ENCODE data around the gene GRB10. TPM values are rescaled to one million over a fixed set of nuclear protein-coding genes. Genes with fewer than 3 reads are reported as not detected.

The GRB10 gene
- total and polyA plus RNA-seq, 4 experiments from 2014 or later, result 0.83 to 7.7 (median 5.0) TPM

- Histone ChIP-seq H3K27ac (ENCODE audit: low read depth, low read length) (no peak overlapping the region), H3K9me3 (ENCODE audit: control insufficient read depth in 1 of 2, low read length in 2 of 2) (no peaks in the 10 kb centered on the region), H3K4me3 (ENCODE audit: low read length in 2 of 2) (no peak overlapping the region), H3K27me3 (ENCODE audit: insufficient read depth, low read length) (no peaks in the 10 kb centered on the region), H3K4me1 (ENCODE audit: insufficient read depth, low read length) (no peaks in the 10 kb centered on the region), H3K36me3 (ENCODE audit: insufficient read depth, low read length) (no peaks in the 10 kb centered on the region)
- intact Hi-C loops (cut with micrococcal nuclease), result no loop called here
- peaks cover 2 to 8% of the 10 kb centered on the region in 2 donors for H3K27me3 Mint-ChIP-seq
- H3K9me3 Mint-ChIP-seq, result peaks cover 0 to 3% (median under 1%) of the 10 kb centered on the region in 8 donors
- ChIA-PET POLR2A (ENCODE audit: partially characterized antibody) (no interaction called here), CTCF (ENCODE audit: partially characterized antibody) (interaction anchor here (0.5 kb wide), 1 partner anchor 26 kb away, joined by 3 read pairs; no protein-coding TSS in a partner anchor)
- no peak overlapping the region for H3K27ac Mint-ChIP-seq
- DNase-seq, result no peak
- H3K36me3 Mint-ChIP-seq, result no peaks in the 10 kb centered on the region
- no peaks in the 10 kb centered on the region for H3K4me1 Mint-ChIP-seq
- peak overlapping the region in 1 of 8 donors; percentile 14 for H3K4me3 Mint-ChIP-seq
These were observed 21.0 kb upstream of the GRB10 start for GRCh38 chr7:50803359-50804337.

GRCh38 chr7:50801907-50802306 is 19.2 kb upstream of the GRB10 start:
- H3K4me3 ChIP-seq (ENCODE audit: low read length in 2 of 2), result no peak overlapping the region
- Mint-ChIP-seq H3K27ac (no peak overlapping the region), H3K4me1 (no peaks in the 10 kb centered on the region), H3K36me3 (no peaks in the 10 kb centered on the region), H3K4me3 (no peak overlapping the region), H3K9me3 (peaks cover 0 to 5% (median 3%) of the 10 kb centered on the region in 8 donors), H3K27me3 (peaks cover 5 to 8% of the 10 kb centered on the region in 2 donors)
- H3K27me3 ChIP-seq (ENCODE audit: insufficient read depth, low read length), result no peaks in the 10 kb centered on the region
- H3K4me1 ChIP-seq (ENCODE audit: insufficient read depth, low read length), result no peaks in the 10 kb centered on the region
- no peaks in the 10 kb centered on the region for H3K36me3 ChIP-seq (ENCODE audit: insufficient read depth, low read length)
- intact Hi-C loops (cut with micrococcal nuclease), result no loop called here
- H3K27ac ChIP-seq (ENCODE audit: low read depth, low read length), result no peak overlapping the region
- no peak for DNase-seq
- no peaks in the 10 kb centered on the region for H3K9me3 ChIP-seq (ENCODE audit: control insufficient read depth in 1 of 2, low read length in 2 of 2)
- ChIA-PET CTCF (ENCODE audit: partially characterized antibody) (no interaction called here), POLR2A (ENCODE audit: partially characterized antibody) (no interaction called here)

GRCh38 chr7:50799873-50800272 is 17.2 kb upstream of the GRB10 start:
- POLR2A ChIA-PET (ENCODE audit: partially characterized antibody), result no interaction called here
- H3K9me3 ChIP-seq (ENCODE audit: control insufficient read depth in 1 of 2, low read length in 2 of 2), result no peaks in the 10 kb centered on the region
- intact Hi-C loops (cut with micrococcal nuclease), result no loop called here
- H3K27me3 Mint-ChIP-seq, result peaks cover 6 to 9% of the 10 kb centered on the region in 2 donors
- no peak for DNase-seq
- CTCF ChIA-PET (ENCODE audit: partially characterized antibody), result no interaction called here
- H3K36me3 Mint-ChIP-seq, result no peaks in the 10 kb centered on the region
- H3K9me3 Mint-ChIP-seq, result peaks cover 0 to 5% (median 3%) of the 10 kb centered on the region in 8 donors
- no peak overlapping the region for H3K4me3 Mint-ChIP-seq
- no peaks in the 10 kb centered on the region for H3K4me1 Mint-ChIP-seq
- H3K27ac Mint-ChIP-seq, result no peak overlapping the region
- H3K27ac ChIP-seq (ENCODE audit: low read depth, low read length), result no peak overlapping the region
- H3K27me3 ChIP-seq (ENCODE audit: insufficient read depth, low read length), result no peaks in the 10 kb centered on the region
- H3K4me1 ChIP-seq (ENCODE audit: insufficient read depth, low read length), result no peaks in the 10 kb centered on the region
- no peaks in the 10 kb centered on the region for H3K36me3 ChIP-seq (ENCODE audit: insufficient read depth, low read length)
- no peak overlapping the region for H3K4me3 ChIP-seq (ENCODE audit: low read length in 2 of 2)

- ChIA-PET POLR2A (ENCODE audit: partially characterized antibody) (no interaction called here), CTCF (ENCODE audit: partially characterized antibody) (no interaction called here)
- peak overlapping the region in 1 of 8 donors; percentile 36 for H3K4me3 Mint-ChIP-seq
- Histone ChIP-seq H3K27me3 (ENCODE audit: insufficient read depth, low read length) (no peaks in the 10 kb centered on the region), H3K4me1 (ENCODE audit: insufficient read depth, low read length) (no peaks in the 10 kb centered on the region), H3K4me3 (ENCODE audit: low read length in 2 of 2) (no peak overlapping the region), H3K27ac (ENCODE audit: low read depth, low read length) (no peak overlapping the region), H3K9me3 (ENCODE audit: control insufficient read depth in 1 of 2, low read length in 2 of 2) (no peaks in the 10 kb centered on the region), H3K36me3 (ENCODE audit: insufficient read depth, low read length) (no peaks in the 10 kb centered on the region)
- H3K4me1 Mint-ChIP-seq, result peaks cover 4 to 9% (median 6%) of the 10 kb centered on the region in 4 donors
- H3K9me3 Mint-ChIP-seq, result peaks cover 0 to 5% (median 3%) of the 10 kb centered on the region in 8 donors
- DNase-seq, result no peak
- peaks cover 0 to 3% of the 10 kb centered on the region in 2 donors for H3K36me3 Mint-ChIP-seq
- intact Hi-C loops (cut with micrococcal nuclease), result no loop called here
- H3K27me3 Mint-ChIP-seq, result peaks cover 9 to 14% of the 10 kb centered on the region in 2 donors
- no peak overlapping the region for H3K27ac Mint-ChIP-seq
These were observed 15.4 kb upstream of the GRB10 start for GRCh38 chr7:50798126-50798525.

- H3K27ac Mint-ChIP-seq, result no peak overlapping the region
- peaks cover 0 to 5% (median 3%) of the 10 kb centered on the region in 8 donors for H3K9me3 Mint-ChIP-seq
- Histone ChIP-seq H3K36me3 (ENCODE audit: insufficient read depth, low read length) (no peaks in the 10 kb centered on the region), H3K4me3 (ENCODE audit: low read length in 2 of 2) (no peak overlapping the region), H3K27ac (ENCODE audit: low read depth, low read length) (no peak overlapping the region), H3K9me3 (ENCODE audit: control insufficient read depth in 1 of 2, low read length in 2 of 2) (no peaks in the 10 kb centered on the region), H3K4me1 (ENCODE audit: insufficient read depth, low read length) (peaks cover 8% of the 10 kb centered on the region), H3K27me3 (ENCODE audit: insufficient read depth, low read length) (peaks cover 5% of the 10 kb centered on the region)
- peaks cover 6 to 18% (median 13%) of the 10 kb centered on the region in 4 donors for H3K4me1 Mint-ChIP-seq
- ChIA-PET CTCF (ENCODE audit: partially characterized antibody) (interaction anchor here (0.9 to 1.1 kb wide), 3 partner anchors 56 to 367 kb away, joined by 3 to 5 read pairs (median 3); no protein-coding TSS in a partner anchor), POLR2A (ENCODE audit: partially characterized antibody) (interaction anchor here (0.5 kb wide), 1 partner anchor 125 kb away, joined by 3 read pairs; no protein-coding TSS in a partner anchor)
- DNase-seq, result no peak
- H3K36me3 Mint-ChIP-seq, result peaks cover 0 to 3% of the 10 kb centered on the region in 2 donors
- no peak overlapping the region for H3K4me3 Mint-ChIP-seq
- peaks cover 16 to 20% of the 10 kb centered on the region in 2 donors for H3K27me3 Mint-ChIP-seq
- intact Hi-C loops (cut with micrococcal nuclease), result no loop called here
These were observed 13.1 kb upstream of the GRB10 start for GRCh38 chr7:50795831-50796230.

GRCh38 chr7:50795253-50795652 is 12.6 kb upstream of the GRB10 start:
- Histone ChIP-seq H3K9me3 (ENCODE audit: control insufficient read depth in 1 of 2, low read length in 2 of 2) (no peaks in the 10 kb centered on the region), H3K36me3 (ENCODE audit: insufficient read depth, low read length) (no peaks in the 10 kb centered on the region), H3K27ac (ENCODE audit: low read depth, low read length) (no peak overlapping the region), H3K4me1 (ENCODE audit: insufficient read depth, low read length) (peaks cover 8% of the 10 kb centered on the region), H3K4me3 (ENCODE audit: low read length in 2 of 2) (no peak overlapping the region), H3K27me3 (ENCODE audit: insufficient read depth, low read length) (peaks cover 5% of the 10 kb centered on the region)
- Mint-ChIP-seq H3K9me3 (peaks cover 0 to 5% (median 3%) of the 10 kb centered on the region in 8 donors), H3K4me3 (peak overlapping the region in 4 of 8 donors; percentile 31 to 43 (median 33)), H3K36me3 (peaks cover 0 to 3% of the 10 kb centered on the region in 2 donors), H3K4me1 (peaks cover 6 to 23% (median 14%) of the 10 kb centered on the region in 4 donors), H3K27me3 (peaks cover 16 to 21% of the 10 kb centered on the region in 2 donors), H3K27ac (no peak overlapping the region)
- intact Hi-C loops (cut with micrococcal nuclease), result no loop called here
- DNase-seq, result no peak
- ChIA-PET POLR2A (ENCODE audit: partially characterized antibody) (no interaction called here), CTCF (ENCODE audit: partially characterized antibody) (interaction anchor here (0.9 to 1.0 kb wide), 2 partner anchors 346 to 367 kb away, joined by 3 to 5 read pairs; no protein-coding TSS in a partner anchor)
